A673 (cell line): Measurements from ENCODE around the gene VGLL1. TPM values are rescaled to one million over a fixed set of nuclear protein-coding genes. Genes with fewer than 3 reads are reported as not detected.

Experiments used
- BruUV-seq: library from RNA; stranded (reverse); fragments of 400-500 nt; replicated peaks from 2 replicates; lab custom pipeline; 2021; lab: Mats Ljungman, UMichigan
- CTCF ChIA-PET: fragments of 300-600 bp; sonication (Branson Sonifier 250); formaldehyde crosslinking; loops from one replicate; lab custom pipeline; 2022; ENCODE audit warnings: antibody characterized with exemption; lab: Charles Lee
- POLR2A ChIA-PET: fragments of 300-600 bp; sonication (Branson Sonifier 250); formaldehyde crosslinking; loops from one replicate; lab custom pipeline; 2022; ENCODE audit warnings: antibody characterized with exemption; ENCODE audit not compliant: low non-redundant PET; lab: Charles Lee
- DNase-seq: peaks from one replicate; pipeline ENCODE4 v3.0.0-alpha.2; 2015; ENCODE audit warnings: low spot score
- H3K27ac ChIP-seq: fragments of 200-600 bp; sonication (generic); 2 replicates; pipeline ENCODE4 v1.5.1; 2016; ENCODE audit warnings: mixed run types, low read depth, mild to moderate bottlenecking, mixed read lengths, antibody characterized with exemption, low read length; ENCODE audit not compliant: poor library complexity, severe bottlenecking
- H3K27me3 ChIP-seq: fragments of 200-600 bp; sonication (generic); replicated peaks from 2 replicates; pipeline ENCODE4 v1.6.1; 2017; ENCODE audit warnings: mixed run types, low read depth, mild to moderate bottlenecking, mixed read lengths, antibody characterized with exemption, low read length; ENCODE audit not compliant: insufficient read depth, poor library complexity
- H3K36me3 ChIP-seq: fragments of 200-600 bp; sonication (generic); 2 replicates; pipeline ENCODE4 v1.6.1; 2016; ENCODE audit warnings: mixed run types, mild to moderate bottlenecking, mixed read lengths, antibody characterized with exemption, low read length; ENCODE audit not compliant: insufficient read depth, poor library complexity, severe bottlenecking
- H3K4me1 ChIP-seq: fragments of 200-600 bp; sonication (generic); 2 replicates; pipeline ENCODE4 v1.6.1; 2017; ENCODE audit warnings: mixed run types, mild to moderate bottlenecking, mixed read lengths, antibody characterized with exemption, low read length; ENCODE audit not compliant: insufficient read depth, poor library complexity, severe bottlenecking
- H3K4me3 ChIP-seq: fragments of 200-600 bp; sonication (generic); 2 replicates; pipeline ENCODE4 v1.5.1; 2016; ENCODE audit warnings: low read depth, mixed run types, mild to moderate bottlenecking, mixed read lengths, low read length; ENCODE audit not compliant: poor library complexity, severe bottlenecking
- H3K9me3 ChIP-seq: fragments of 200-600 bp; sonication (generic); 2 replicates; pipeline ENCODE4 v1.6.1; 2016; ENCODE audit warnings: mixed run types, low read depth, mild to moderate bottlenecking, mixed read lengths, antibody characterized with exemption, low read length; ENCODE audit not compliant: poor library complexity, severe bottlenecking
- CTCF ChIP-seq: fragments of 300-800, 200-600 bp; sonication (generic); conservative IDR thresholded peaks from 2 replicates; pipeline ENCODE4 v1.5.1; 2017; ENCODE audit warnings: low read depth, mild to moderate bottlenecking, antibody characterized with exemption, low read length, moderate library complexity, mixed read lengths
- EZH2 ChIP-seq: fragments of 200-600 bp; sonication (generic); IDR thresholded peaks from 2 replicates; pipeline ENCODE4 v1.6.1; 2017; ENCODE audit warnings: borderline replicate concordance, low read depth, mild to moderate bottlenecking, mixed read lengths, antibody characterized with exemption, low read length; ENCODE audit not compliant: poor library complexity, severe bottlenecking
- intact Hi-C: fragments of 100-400 bp; cut with micrococcal nuclease; formaldehyde crosslinking; loops from one replicate; pipeline ENCODE4 v1.10.0; 2022; ENCODE audit not compliant: unreplicated experiment
- total RNA-seq: library from RNA; stranded (reverse); gene quantifications from 2 replicates; pipeline ENCODE4 v1.2.3, GENCODE V29; 2021

The VGLL1 gene
- total RNA-seq, 1 experiment from 2014 or later: not detected

- no peak for TF ChIP-seq EZH2
- peaks cover 10% of the 10 kb centered on the region for H3K27me3 ChIP-seq
- BruUV-seq: no TSS peak
- intact Hi-C loops: no loop called here
- ChIA-PET CTCF (no interaction called here), POLR2A (no interaction called here)
- no peaks in the 10 kb centered on the region for H3K9me3 ChIP-seq
- no peaks in the 10 kb centered on the region for H3K4me1 ChIP-seq
- no peaks in the 10 kb centered on the region for H3K36me3 ChIP-seq
- DNase-seq: no peak
- H3K4me3 ChIP-seq: no peak overlapping the region
- no peak overlapping the region for H3K27ac ChIP-seq
Observed at GRCh38 chrX:136555694-136556093, 23.7 kb downstream of the VGLL1 start.

DNA sequence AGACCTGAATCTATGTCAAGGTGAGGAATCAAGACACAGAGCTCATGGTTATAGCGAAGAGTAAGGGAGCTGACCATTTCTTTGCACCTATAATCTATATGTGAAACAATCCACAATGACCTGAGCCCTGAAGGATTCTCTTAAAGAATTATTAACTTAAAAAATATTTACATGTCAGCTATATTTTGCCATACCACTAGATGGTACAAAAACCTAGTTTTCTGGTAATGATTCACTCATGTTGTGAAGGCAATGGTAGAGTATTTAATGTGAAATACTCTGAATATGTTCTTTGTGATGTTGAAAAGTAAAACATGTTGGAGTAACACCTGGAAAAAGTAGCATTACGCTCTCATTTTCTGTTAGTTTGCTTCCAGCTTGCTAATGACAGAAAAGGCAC, 40.0 kb downstream of the VGLL1 start:
- no TSS peak for BruUV-seq
- DNase-seq: no peak
- ChIA-PET POLR2A (no interaction called here), CTCF (interaction anchor here (0.6 kb wide), 1 partner anchor 10 kb away, joined by 3 read pairs; no protein-coding TSS in a partner anchor)
- intact Hi-C loops: loop anchor here (10.0 kb wide), 1 partner anchor 123 kb away; no protein-coding TSS in a partner anchor
- Histone ChIP-seq H3K4me1 (no peaks in the 10 kb centered on the region), H3K27me3 (no peaks in the 10 kb centered on the region), H3K27ac (no peak overlapping the region), H3K36me3 (no peaks in the 10 kb centered on the region), H3K9me3 (no peaks in the 10 kb centered on the region), H3K4me3 (no peak overlapping the region)
- no peak for TF ChIP-seq EZH2
- TF ChIP-seq CTCF: no peak

GRCh38 chrX:136574548-136574947, 42.5 kb downstream of the VGLL1 start:
- Histone ChIP-seq H3K27me3 (no peaks in the 10 kb centered on the region), H3K4me3 (no peak overlapping the region), H3K36me3 (no peaks in the 10 kb centered on the region), H3K27ac (no peak overlapping the region), H3K9me3 (no peaks in the 10 kb centered on the region), H3K4me1 (no peaks in the 10 kb centered on the region)
- ChIA-PET CTCF (no interaction called here), POLR2A (no interaction called here)
- no peak for TF ChIP-seq CTCF
- TF ChIP-seq EZH2: no peak
- intact Hi-C loops: loop anchor here (10.0 kb wide), 1 partner anchor 120 kb away; no protein-coding TSS in a partner anchor
- no peak for DNase-seq
- no TSS peak for BruUV-seq

DNA sequence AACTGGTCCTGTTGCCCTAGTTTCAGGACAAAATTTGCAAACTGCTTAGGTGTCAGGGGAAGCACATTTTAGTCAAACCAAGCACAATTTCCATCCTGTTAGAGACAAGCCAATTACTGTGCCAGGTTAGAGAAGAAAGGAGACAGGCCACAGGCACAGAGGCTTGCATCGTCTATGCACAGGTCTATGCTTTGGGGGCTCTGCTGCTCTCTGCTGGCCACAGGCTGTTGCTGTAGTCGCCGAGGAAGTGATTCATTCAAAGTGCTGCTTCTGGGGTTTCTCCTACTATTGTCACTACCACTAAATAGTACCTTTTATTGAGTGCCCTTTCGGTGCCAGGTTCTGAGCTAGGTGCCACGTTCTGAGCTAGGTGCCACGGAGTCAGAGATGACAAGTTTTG, 45.5 kb downstream of the VGLL1 start:
- Histone ChIP-seq H3K27ac (no peak overlapping the region), H3K36me3 (no peaks in the 10 kb centered on the region), H3K9me3 (no peaks in the 10 kb centered on the region), H3K27me3 (no peaks in the 10 kb centered on the region), H3K4me1 (no peaks in the 10 kb centered on the region), H3K4me3 (no peak overlapping the region)
- POLR2A ChIA-PET: no interaction called here
- BruUV-seq: no TSS peak
- CTCF ChIA-PET: interaction anchor here (1.4 kb wide), 1 partner anchor 549 kb away, joined by 6 read pairs; no protein-coding TSS in a partner anchor
- DNase-seq: peak; percentile 61
- TF ChIP-seq CTCF (peak; percentile 78), EZH2 (no peak)
- intact Hi-C loops: loop anchor here (2.0 to 10.0 kb wide), 2 partner anchors 117 to 549 kb away; no protein-coding TSS in a partner anchor
